LNCaP clone FGC (cell line): ENCODE data around the gene XRCC4.

Experiments used
- DNase-seq: peaks from one replicate; pipeline ENCODE4 v3.0.0-alpha.2; 2011; ENCODE audit warnings: low read depth
- H3K4me3 ChIP-seq: 2 replicates; pipeline ENCODE4 v1.5.1; 2011; ENCODE audit warnings: mild to moderate bottlenecking, low read depth, low read length, control low read depth
- TF ChIP-seq, protein P1 (sequence below): IDR thresholded peaks from 2 replicates; pipeline ENCODE4 v1.5.1; 2012; ENCODE audit warnings: mild to moderate bottlenecking; ENCODE audit not compliant: control insufficient read depth, insufficient read depth; ENCODE audit errors: extremely low read depth

Gene XRCC4

GRCh38 chr5:83341815-83342334, 264.5 kb downstream of the XRCC4 start:
- TF ChIP-seq, protein P1, sequence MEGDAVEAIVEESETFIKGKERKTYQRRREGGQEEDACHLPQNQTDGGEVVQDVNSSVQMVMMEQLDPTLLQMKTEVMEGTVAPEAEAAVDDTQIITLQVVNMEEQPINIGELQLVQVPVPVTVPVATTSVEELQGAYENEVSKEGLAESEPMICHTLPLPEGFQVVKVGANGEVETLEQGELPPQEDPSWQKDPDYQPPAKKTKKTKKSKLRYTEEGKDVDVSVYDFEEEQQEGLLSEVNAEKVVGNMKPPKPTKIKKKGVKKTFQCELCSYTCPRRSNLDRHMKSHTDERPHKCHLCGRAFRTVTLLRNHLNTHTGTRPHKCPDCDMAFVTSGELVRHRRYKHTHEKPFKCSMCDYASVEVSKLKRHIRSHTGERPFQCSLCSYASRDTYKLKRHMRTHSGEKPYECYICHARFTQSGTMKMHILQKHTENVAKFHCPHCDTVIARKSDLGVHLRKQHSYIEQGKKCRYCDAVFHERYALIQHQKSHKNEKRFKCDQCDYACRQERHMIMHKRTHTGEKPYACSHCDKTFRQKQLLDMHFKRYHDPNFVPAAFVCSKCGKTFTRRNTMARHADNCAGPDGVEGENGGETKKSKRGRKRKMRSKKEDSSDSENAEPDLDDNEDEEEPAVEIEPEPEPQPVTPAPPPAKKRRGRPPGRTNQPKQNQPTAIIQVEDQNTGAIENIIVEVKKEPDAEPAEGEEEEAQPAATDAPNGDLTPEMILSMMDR: no peak
- H3K4me3 ChIP-seq: no peak overlapping the region
- no peak for DNase-seq

- TF ChIP-seq, protein P1: no peak
- no peak overlapping the region for H3K4me3 ChIP-seq
- DNase-seq: no peak
Measured at GRCh38 chr5:83342465-83342864, 265.1 kb downstream of the XRCC4 start.

DNA sequence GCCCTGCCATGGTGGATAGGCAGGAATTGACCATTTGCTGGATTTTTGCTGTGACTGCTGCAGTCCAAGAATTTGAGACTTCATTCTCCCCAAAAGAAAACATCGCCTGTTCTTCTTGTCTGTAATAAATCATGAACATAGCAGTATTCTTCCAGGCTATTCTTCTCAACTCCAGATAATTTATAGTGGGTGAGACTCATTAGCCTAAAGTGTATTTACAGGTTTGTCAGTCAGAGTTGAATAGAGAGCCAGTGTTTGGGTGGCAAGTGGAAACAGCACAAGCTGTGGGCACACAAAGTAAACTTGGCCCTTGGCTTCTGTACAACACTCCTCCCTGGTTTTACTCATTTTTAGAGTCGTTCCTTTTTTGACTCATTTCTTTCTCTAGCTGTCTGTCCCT, 266.0 kb downstream of the XRCC4 start:
- TF ChIP-seq, protein P1: no peak
- H3K4me3 ChIP-seq: no peak overlapping the region
- DNase-seq: no peak

DNA sequence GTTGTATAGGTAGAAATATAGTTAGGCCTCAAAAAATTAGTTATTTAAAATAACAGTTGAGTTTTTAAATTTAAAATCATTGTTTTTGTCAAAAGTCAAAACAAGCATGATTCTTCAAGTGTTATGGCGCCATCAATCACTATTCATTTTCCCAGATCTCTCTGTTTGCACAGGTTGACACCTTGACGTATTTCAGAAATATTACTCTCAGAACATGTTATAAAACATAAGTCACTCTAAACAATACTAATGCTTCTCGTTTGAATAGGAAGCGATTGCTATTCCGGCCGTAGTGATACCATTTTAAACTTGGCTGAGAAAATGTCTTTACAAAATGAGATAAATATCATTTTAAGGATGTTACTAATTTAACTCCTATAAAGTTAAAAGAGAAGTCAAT, 268.1 kb downstream of the XRCC4 start:
- no peak overlapping the region for H3K4me3 ChIP-seq
- no peak for DNase-seq
- TF ChIP-seq, protein P1: no peak

- TF ChIP-seq, protein P1: no peak
- no peak for DNase-seq
- H3K4me3 ChIP-seq: no peak overlapping the region
Measured at GRCh38 chr5:83348281-83348780, 271.0 kb downstream of the XRCC4 start.

GRCh38 chr5:83353231-83353630, 275.9 kb downstream of the XRCC4 start:
- H3K4me3 ChIP-seq: no peak overlapping the region
- DNase-seq: no peak
- TF ChIP-seq, protein P1: no peak

DNA sequence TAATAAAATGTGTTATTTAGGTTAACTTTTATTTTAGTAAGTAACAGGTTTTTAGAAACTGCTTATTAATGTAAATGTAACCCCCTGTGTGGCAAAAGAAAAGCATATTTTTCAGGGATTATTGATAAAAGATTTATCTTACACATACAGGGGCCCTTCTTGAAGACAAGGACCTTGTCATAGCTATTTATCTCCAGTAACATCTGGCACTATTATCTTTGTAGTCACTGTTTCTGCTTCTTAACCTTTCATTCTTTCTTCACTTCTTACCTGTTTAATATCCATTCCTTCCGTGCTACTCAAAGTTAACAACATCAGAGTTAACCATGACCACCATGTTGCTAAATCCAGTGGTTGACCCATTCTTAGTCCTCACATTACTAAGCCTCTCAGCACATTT, 276.4 kb downstream of the XRCC4 start:
- no peak for DNase-seq
- H3K4me3 ChIP-seq: no peak overlapping the region
- TF ChIP-seq, protein P1: no peak
